ENCODE data around the gene CYP39A1.
"Not testable (repeated sequence)": the region's sequence is repeated elsewhere in the genome, so short reads cannot be mapped to it uniquely, and the experiment has no call there.

CYP39A1 gene

DNA sequence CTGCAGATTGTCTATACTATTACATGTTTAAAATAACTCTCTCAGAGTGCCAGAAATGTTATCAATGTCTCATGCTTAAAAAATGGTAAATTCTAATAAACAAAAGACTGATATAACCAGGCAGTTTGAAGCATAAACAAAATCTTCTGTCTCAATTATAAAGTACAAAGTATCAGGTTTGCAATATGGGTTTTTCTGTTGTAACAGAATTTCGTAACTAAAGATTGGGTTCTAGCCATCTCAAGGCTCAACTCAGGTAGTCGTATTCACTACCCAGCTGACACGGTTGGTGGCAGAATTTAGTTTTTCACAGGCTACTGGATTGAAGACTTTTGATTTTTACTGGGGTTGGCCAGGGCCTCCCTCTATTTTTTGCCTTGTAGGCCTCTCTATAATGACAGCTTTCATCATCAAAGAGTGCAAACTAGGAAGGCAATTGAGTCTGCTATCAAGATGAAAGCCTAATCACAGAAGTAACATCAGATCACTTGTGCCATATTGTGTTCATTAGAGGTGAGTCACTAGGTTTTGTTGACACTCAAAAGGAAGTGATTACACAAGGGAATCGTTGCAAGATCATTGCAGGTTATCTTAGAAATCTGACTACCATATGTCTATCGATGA, 3.6 kb downstream of the CYP39A1 start:
- DNase-seq = no peak

DNA sequence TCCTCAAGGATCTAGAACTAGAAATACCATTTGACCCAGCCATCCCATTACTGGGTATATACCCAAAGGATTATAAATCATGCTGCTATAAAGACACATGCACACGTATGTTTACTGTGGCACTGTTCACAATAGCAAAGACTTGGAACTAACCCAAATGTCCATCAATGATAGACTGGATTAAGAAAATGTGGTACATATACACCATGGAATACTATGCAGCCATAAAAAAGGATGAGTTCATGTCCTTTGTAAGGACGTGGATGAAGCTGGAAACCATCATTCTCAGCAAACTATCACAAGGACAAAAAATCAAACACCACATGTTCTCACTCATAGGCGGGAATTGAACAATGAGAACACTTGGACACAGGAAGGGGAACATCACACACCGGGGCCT, 4.5 kb downstream of the CYP39A1 start:
- not testable (repeated sequence) for DNase-seq

DNA sequence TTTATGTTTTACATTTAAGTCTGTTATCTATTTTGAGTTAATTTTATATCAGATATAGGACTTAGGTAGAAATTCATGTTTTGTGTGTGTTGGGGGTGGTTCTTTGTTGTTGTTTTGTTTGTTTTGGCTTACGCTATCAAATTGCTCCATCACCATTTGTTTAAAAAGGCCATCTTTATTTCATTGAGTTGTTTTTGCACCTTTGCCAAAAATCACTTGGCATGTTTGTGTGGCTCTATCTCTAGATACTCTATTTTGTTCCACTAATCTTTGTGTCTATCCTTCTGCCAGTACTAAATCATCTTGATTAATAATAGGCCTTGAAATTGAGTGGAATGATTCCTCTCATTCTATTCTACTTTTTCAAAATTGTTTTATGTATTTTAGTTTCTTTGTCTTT, 7.4 kb downstream of the CYP39A1 start:
- no peak for DNase-seq

DNA sequence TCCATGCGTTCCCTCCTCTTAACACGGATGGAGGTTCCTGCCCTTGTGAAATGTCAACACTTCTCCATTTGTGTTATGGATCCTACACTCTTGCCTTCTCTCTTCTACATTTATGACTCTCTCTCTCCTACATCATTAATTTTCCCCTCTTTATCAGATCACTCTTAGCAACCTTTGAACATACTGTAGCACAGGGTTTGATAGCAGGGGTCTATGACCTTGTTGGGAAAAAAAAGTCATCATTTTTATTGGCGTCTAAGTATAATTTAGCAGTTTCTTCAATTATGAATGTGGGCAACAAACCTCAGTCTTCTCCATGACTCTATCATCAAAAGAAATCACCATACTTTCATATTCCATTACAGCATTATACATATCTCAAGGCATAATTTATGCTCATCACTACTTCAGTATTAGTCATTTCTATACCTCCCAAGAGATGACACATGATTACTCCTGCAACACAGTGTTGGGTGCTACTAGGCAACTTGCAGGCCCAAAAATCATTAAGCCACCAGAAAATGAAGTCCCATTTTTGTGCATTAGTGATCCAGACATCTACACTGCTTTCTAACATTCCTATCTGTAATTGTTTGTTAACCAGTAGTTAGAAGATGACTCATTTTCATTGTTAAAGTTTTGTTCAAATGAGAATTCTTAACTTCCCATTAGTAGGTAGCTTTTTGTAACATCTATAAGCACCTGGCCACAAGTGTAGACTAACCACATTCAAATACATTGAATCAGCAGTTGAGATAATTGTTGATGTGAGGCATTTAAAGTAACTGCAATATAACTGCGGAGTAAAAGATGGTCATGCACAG, 9.5 kb downstream of the CYP39A1 start:
- DNase-seq = no peak

DNA sequence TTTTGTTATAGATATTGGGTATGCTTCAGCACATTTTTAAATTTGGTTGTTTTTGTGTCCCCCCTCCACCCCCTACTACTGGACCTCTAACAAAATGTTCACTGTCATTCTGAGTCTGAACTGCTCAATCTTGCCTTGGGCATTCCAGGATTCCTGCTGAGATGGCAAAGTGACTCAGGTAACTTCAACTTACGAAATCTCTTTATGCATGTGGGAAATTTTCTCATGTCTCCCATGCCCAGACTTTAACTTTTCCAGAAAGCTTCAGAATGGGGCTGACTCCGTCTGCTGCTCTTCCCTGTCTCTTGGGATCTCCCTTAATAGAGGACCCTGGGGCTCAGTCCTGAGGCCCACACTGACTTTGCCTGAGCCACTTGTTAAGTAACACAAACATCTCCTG, 14.0 kb downstream of the CYP39A1 start:
- DNase-seq = no peak

DNA sequence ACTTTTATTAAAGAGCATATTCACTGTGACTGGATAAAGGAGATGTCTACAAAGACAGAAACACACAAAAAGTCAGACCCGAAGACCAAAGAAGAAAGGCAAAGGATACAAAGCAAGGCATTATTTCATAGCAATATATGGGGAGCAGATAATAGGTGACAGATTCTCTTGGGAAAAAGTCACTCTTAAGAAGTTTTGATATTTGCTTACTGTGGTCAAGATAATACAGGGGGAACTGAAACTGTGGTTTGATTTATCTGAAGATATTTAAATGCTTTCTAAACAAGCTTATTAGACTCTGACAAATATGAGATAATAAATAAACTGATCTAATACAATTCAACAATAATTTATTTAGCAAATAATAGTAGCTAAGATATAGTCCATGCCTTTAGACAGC, 14.7 kb downstream of the CYP39A1 start:
- DNase-seq = no peak

DNA sequence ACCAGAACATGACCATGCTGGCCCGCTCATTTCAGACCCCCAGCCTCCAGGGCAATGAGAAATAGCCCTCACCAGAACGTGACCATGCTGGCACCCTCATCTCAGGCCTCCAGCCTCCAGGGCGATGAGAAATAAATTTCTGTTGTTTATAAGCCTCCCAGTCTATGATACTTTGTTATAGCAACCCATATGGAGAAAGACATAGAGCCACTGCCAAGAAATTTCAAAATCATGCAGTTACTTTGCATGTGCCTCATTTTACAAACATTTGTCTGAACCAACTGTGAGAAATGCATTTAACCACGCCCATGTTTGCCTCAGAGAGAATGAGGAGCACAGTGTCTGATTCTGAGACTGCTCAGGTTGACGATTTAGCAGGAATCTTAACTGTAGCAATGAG, 15.5 kb downstream of the CYP39A1 start:
- DNase-seq = no peak

DNA sequence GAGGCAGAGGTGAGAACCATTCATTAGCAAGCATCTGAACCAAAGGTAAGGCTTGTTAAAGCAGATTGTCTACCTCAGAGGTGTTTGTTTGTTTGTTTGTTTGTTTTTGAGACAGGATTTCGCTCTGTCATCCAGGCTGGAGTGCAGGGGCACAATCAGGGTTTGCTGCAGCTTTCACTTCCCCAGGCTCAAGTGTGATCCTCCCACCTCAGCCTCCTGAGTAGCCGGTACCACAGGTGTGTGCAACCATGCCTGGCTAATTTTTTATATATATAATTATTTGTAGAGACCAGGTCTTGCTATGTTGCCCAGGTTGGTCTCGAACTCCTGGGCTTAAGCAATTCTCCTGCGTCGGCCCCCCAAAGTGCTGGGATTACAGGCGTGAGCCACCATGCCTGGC, 17.2 kb downstream of the CYP39A1 start:
- no peak for DNase-seq

DNA sequence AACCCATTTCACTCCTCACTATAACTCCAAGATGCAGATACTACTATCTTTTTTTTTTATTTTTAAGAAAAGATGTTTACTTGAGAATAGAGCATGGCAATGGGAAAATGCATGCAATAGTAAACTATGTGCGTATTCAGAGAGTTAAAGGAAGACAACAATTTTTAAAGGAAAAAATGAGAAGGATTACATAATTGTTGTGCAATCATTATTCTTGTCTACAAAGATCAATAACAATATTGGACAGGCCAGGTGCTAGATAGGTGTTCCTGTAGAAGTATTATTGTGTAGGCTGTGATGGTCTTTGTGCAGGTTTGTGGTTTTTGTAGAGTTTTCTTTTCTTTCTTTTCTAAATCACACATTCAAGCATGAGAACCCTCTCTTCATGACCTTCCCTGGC, 20.6 kb downstream of the CYP39A1 start:
- no peak for DNase-seq

DNA sequence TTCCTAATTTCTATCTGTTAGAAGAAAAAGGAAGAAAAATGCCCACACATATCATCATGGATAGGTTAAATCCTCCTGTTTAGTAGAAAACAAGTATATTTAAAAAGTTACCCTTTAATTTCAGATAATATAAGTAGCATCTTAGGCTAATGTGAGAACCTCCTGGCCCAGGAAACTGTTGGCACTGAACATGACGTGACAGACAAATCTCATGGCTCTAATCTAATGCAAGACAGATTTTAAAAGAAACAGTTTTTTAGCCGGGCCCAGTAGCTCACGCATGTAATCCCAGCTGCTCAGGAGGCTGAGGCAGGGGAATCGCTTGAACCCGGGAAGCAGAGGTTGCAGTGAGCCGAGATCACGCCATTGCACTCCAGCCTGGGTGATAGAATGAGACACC, 22.9 kb downstream of the CYP39A1 start:
- no peak for DNase-seq

DNA sequence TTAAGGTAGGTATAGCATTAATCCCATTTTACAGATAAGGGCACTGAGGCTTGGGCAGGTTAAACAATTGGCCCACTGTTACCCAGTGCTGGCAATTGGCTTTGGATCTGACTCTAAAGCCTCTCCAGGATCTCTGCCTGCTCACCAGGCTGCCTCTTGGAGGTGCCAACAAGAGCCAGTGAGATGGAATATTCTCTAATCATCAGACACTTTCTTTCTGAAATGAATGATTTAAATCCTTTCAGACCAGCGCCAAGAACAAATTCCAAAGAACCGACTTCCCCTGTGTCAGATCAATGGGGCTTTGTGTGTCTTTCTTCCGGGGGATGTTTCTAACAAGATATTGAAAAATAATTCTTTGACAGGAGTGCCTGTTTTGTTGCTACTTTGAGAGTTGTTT, 23.6 kb downstream of the CYP39A1 start:
- DNase-seq = no peak

DNA sequence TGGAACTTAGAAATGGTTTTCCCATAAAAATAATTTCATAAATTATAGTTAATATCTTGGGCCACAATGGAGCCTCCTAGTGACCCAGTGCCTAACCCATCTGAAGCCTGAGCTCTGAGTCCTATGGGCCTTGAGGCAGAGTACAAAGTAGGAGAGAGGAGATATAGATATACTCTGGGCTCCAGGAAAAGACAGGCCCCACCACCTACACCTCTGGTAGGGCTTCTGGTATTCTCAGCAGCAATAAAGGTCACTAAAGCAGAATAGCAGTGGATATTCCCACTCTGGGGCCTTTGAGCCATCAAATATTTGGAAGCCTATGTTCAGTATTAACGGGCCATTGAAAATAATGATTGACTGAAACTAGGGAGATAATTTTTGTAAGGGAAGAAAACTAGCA, 24.1 kb downstream of the CYP39A1 start:
- no peak for DNase-seq

DNA sequence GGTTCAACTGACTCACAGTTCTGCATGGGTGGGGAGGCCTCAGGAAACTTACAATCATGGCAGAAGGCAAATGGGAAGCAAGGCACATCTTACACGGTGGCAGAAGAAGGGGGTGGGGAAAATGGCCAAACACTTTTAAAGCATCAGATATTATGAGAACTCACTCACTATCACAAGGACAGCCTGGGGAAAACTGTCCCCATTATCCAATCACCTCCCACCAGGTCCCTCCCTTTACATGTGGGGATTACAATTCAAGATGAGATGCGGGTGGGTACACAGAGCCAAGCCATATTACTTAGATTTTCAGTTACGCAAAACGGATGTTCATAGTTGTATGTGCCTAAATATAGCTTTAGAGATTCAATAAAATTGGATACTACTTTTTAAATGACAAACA, 25.6 kb downstream of the CYP39A1 start:
- no peak for DNase-seq

DNA sequence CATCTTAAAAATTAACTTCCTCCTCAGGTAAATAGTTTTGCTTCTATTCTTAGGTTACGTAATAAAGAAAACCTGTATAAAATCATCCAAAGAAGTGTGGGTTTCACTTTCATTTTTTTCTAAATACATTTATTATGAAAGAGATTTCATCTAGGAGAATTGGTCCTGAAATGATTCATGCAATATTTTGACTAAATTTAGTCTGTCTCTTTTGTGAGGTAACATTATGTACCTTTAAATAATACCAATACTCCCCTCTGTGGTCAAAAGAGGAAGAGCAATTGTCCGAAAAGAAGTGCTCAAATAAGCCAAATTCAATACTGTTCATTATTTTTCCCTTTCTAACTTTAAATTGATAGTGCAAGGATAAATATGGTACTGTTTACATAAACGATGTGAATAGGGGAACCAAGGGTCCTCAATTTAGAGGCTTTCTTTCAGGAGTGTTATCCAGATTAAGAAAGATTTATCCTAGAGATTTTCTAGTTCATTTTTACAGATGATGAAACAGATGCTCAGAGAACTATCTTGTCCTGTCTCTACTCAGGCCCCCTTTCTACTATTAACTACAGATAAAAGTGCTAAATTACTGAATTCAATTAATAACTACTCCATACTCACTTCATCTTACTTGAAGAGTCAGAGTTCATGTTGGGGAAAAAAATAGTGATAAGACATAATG, 26.2 kb downstream of the CYP39A1 start:
- no peak for DNase-seq

DNA sequence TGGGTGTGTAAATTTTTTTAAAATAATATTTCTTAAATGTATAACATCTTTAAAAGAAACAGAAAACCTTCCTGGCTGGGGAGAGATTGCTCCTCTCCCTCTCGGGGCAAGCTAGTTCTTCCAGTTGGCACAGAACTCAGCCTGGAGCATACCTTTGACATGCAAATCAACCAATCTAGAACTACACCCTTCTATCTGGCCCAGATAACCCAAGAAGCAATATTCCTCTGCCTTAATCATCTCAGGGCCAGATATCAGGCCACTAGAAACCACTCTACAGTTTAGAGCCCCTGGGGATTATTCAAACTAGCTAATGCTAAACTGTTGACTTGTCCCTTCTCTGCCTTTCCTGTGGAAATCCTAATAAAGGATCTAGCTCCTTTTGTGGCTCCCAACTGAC, 33.9 kb downstream of the CYP39A1 start:
- DNase-seq = no peak

DNA sequence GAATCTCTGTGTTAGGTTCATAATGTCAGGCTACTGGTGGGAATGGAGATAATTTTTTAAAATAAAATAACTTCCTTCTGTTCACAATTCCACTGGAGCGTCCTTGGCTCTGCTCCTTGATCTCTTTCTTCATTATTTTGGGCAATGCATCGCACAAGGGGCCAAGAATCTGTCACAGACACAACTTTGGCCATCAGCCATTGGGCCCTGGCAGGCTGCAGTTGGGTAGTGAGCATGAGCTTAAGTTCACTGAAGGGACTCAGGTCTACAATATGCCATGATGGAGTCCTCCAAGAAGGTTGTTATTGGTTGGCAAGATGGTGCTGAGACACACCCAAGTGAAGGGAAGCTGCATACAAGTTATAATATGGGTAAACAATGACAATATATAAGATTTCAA, 40.0 kb downstream of the CYP39A1 start:
- no peak for DNase-seq

DNA sequence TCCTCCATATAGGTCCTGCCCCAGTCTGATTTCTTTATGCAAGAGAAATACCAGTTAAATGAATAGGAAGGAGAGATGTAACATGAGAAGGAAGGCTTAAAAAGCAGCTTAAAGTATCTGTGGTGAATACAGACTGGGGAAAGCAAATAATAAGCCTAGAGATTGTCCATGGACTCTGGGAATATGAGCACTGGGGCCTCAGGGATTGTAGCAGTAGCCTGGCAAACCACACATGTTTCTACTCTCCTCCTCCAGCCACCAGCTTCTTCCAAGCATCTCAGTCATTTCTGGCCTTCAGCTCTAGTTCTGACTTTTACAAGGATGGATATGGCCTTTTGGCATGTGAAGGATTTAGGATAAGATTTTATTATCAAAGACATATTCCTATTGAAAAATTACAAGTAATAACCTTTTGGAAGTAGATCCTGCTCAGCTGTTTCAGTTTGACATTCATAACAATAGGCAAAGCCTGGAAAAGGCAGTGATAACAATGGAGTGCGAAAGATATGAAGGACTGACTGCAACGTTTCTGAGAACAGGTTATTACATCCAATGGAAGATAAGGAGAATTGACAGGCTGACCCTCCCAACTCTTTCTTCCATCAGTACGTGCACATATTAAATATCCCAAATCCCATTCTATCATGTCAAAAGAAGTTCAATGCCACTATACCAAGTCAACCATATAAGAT, 41.6 kb downstream of the CYP39A1 start:
- DNase-seq = no peak

DNA sequence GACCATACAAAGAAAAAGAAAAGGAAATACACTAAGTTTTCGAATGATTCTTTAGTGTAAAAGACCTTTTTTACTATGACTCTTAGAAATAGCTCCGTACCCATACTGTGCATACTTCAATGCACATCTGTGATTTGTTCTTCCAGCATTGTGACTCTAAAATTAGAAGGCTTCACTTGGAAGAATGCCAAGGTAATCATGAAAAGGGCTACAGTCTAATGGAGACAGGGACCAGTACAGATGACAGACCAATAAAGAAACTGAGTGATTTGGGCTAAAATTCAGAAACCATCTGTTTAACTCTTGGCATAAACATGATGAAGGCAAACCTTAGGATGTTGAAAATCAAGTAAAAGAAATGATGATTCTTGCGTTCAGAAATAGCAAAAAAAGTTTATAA, 46.3 kb downstream of the CYP39A1 start:
- no peak for DNase-seq

DNA sequence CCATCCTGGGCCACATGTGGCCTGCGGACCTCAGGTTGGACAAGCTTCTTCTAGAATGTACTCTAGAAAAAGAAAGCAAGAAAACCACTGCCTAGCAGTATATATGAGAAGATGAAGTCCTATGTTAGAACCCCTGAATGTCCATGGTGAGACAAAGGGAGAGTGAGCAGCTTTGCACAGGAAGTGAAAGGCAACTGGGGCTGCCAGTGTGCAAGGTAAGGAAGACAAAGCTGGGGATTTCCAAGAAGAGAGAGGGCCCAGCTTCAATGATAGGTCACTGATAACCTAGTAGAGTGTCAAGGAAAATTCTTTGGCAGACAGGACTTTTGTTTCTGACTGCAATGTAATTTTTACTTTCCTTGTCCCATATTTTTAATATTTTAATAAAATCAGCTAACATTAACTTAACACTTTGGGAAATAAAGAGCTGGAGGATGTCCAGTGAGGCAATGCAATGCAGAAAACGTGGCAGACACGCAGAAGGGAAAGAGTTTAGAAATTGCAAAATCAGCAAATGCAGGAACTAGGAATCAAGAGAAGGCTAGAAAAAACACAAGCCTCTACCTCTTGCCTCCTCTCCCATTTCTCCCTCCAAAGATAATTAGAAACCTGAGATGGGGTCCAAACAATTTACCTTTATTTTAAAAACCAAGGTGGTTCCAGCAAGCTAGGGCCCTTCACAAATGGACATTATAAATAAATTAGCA, 47.4 kb downstream of the CYP39A1 start:
- no peak for DNase-seq

DNA sequence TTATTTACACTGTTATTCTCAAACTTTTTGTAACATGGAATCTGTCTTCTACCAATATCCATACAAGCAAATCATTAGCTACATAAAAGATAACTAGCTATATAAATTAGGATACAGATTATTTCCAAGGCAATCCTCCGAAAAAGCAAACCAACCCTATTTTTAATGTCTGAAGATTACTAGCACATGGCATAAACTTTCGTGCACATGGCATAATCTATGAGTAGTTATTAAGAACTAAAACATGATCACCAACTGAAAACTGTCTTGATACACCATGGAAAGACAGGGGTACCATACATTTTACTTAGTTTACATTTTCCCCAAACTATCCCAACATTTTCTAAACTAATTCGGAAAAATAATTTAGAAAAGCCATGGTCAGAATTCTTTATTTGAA, 54.4 kb downstream of the CYP39A1 start:
- DNase-seq = no peak

DNA sequence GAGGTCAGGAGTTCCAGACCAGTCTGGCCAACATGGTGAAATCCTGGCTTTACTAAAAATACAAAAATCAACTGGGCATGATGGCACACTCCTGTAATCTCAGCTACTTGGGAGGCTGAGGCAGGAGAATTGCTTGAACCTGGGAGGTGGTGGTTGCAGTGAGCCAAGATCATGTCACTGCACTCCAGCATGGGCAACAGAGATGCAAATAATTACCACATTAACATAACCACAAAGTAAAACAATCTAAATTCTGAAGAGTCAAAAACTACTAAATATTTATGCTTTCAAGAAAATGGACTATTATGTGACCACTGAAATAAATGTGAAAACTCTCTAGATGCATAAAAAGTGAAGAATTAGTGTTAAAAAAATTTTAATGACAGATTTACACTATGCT, 59.9 kb downstream of the CYP39A1 start:
- DNase-seq = no peak

DNA sequence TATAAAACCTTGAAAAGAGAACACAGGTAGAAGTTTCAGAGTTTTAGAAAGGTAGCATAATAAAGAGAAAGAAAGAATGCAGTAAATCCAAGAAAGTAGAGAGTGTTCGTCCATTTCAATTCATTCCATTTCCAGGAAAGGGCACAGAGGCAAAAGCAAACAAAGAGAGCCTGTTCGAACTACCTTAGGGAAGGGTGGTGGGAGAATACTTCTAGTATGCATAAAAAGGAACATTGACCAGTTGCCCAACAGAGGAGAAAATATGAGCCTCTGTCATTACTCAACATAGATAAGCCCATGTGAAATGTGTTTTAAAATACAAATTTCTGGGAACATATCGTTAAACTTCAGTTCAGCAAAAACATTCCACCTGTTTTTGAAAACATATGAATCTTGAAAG, 60.6 kb downstream of the CYP39A1 start:
- DNase-seq = no peak

DNA sequence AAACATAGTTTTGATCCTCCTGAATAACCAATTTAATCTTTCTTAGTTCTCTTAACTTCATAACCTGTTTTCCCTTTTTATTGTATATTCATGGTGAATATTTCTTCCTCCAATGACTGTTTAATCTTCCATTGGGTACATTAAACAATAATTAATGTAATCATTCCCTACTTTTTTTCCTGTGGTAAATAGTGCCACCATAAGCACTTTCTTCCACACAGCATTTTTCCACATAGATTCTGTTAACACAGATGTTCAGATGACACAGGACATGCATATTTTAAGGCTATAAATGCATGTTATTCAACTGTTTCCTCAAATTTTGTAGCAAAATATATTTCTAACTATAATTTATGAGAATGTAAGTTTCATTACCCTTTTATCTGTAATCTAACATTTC, 61.9 kb downstream of the CYP39A1 start:
- DNase-seq = no peak

Data from SIG-M5 (cell line).